ENCODE data around the gene ATP2C1. TPM values are rescaled to one million over a fixed set of nuclear protein-coding genes. Genes with fewer than 3 reads are reported as not detected.

Gene ATP2C1
- total RNA-seq, 4 donors from 2014 or later = 20.9 to 60.8 (median 44.6) TPM

- no peak overlapping the region for H3K4me3 ChIP-seq
- H3K9me3 ChIP-seq = no peaks in the 10 kb centered on the region
- H3K4me1 ChIP-seq = no peaks in the 10 kb centered on the region
- intact Hi-C loops (cut with DNase I; ENCODE audit: low total_unique reads) = no loop called here
- TF ChIP-seq POLR2A (IDR thresholded peaks at IDR 0.05) (no peak), EP300 (IDR thresholded peaks at IDR 0.05; ENCODE audit: low read depth) (no peak), POLR2AphosphoS5 (IDR thresholded peaks at IDR 0.05) (no peak), CTCF (IDR thresholded peaks at IDR 0.05) (no peak)
- no peak for DNase-seq
- H3K36me3 ChIP-seq = peaks cover 0 to 29% (median 12%) of the 10 kb centered on the region in 4 donors
- 82 to 94% methylated on average over 1 of the region's 1 CpG for WGBS, 2 donors (ENCODE audit: low coverage in 1 of 2)
- in situ Hi-C loops (cut with MboI; ENCODE audit: low pct_ligation_motif_present in 1 of 4, low pct_unique_long_range_greater_than_20kb in 1 of 4, low sequenced_read_pairs in 3 of 4) = loop anchor here in 2 of 4 donors (25.0 kb wide), 1 partner anchor 239 kb away; no protein-coding TSS in a partner anchor
- H3K27ac ChIP-seq = no peak overlapping the region
- no peaks in the 10 kb centered on the region for H3K27me3 ChIP-seq
Measured at GRCh38 chr3:131001071-131001470, 107.2 kb downstream of the ATP2C1 start.

- TF ChIP-seq EP300 (IDR thresholded peaks at IDR 0.05; ENCODE audit: low read depth) (no peak), POLR2A (IDR thresholded peaks at IDR 0.05) (no peak), CTCF (IDR thresholded peaks at IDR 0.05) (no peak), POLR2AphosphoS5 (IDR thresholded peaks at IDR 0.05) (no peak)
Measured at GRCh38 chr3:131004603-131005002, 110.7 kb downstream of the ATP2C1 start.

GRCh38 chr3:131007256-131007655, 113.4 kb downstream of the ATP2C1 start:
- H3K9me3 ChIP-seq = no peaks in the 10 kb centered on the region
- intact Hi-C loops (cut with DNase I; ENCODE audit: low total_unique reads) (no loop called here), in situ Hi-C loops (cut with MboI; ENCODE audit: low pct_ligation_motif_present in 1 of 4, low pct_unique_long_range_greater_than_20kb in 1 of 4, low sequenced_read_pairs in 3 of 4) (loop anchor here in 2 of 4 donors (25.0 kb wide), 1 partner anchor 245 kb away; no protein-coding TSS in a partner anchor)
- 100% methylated on average over 2 of the region's 2 CpGs; no CpG with 5 or more reads in 1 of the 2 donors for WGBS, 2 donors (ENCODE audit: low coverage in 1 of 2)
- no peak overlapping the region for H3K4me3 ChIP-seq
- TF ChIP-seq EP300 (IDR thresholded peaks at IDR 0.05; ENCODE audit: low read depth) = no peak
- no peak for TF ChIP-seq POLR2AphosphoS5 (IDR thresholded peaks at IDR 0.05)
- no peak for TF ChIP-seq CTCF (IDR thresholded peaks at IDR 0.05)
- TF ChIP-seq POLR2A (IDR thresholded peaks at IDR 0.05) = no peak
- peaks cover 0 to 14% (median 1%) of the 10 kb centered on the region in 4 donors for H3K36me3 ChIP-seq
- H3K27me3 ChIP-seq = no peaks in the 10 kb centered on the region
- H3K27ac ChIP-seq = no peak overlapping the region
- DNase-seq = no peak
- H3K4me1 ChIP-seq = no peaks in the 10 kb centered on the region

More at GRCh38 chr3:131004603-131005002, 110.7 kb downstream of the ATP2C1 start:
- WGBS, 2 donors (ENCODE audit: low coverage in 1 of 2) = 98 to 100% methylated on average over 1 of the region's 1 CpG
- H3K36me3 ChIP-seq = peaks cover 0 to 17% (median 8%) of the 10 kb centered on the region in 4 donors
- H3K4me3 ChIP-seq = no peak overlapping the region
- intact Hi-C loops (cut with DNase I; ENCODE audit: low total_unique reads) = no loop called here
- no peak overlapping the region for H3K27ac ChIP-seq
- no peaks in the 10 kb centered on the region for H3K27me3 ChIP-seq
- in situ Hi-C loops (cut with MboI; ENCODE audit: low pct_ligation_motif_present in 1 of 4, low pct_unique_long_range_greater_than_20kb in 1 of 4, low sequenced_read_pairs in 3 of 4) = loop anchor here in 2 of 4 donors (25.0 kb wide), 1 partner anchor 242 kb away; no protein-coding TSS in a partner anchor
- H3K4me1 ChIP-seq = no peaks in the 10 kb centered on the region
- H3K9me3 ChIP-seq = no peaks in the 10 kb centered on the region
- DNase-seq = no peak

GRCh38 chr3:131007782-131008181, 113.9 kb downstream of the ATP2C1 start:
- H3K4me3 ChIP-seq = no peak overlapping the region
- DNase-seq = no peak
- no peaks in the 10 kb centered on the region for H3K4me1 ChIP-seq
- H3K27me3 ChIP-seq = no peaks in the 10 kb centered on the region
- intact Hi-C loops (cut with DNase I; ENCODE audit: low total_unique reads) (no loop called here), in situ Hi-C loops (cut with MboI; ENCODE audit: low pct_ligation_motif_present in 1 of 4, low pct_unique_long_range_greater_than_20kb in 1 of 4, low sequenced_read_pairs in 3 of 4) (loop anchor here in 2 of 4 donors (25.0 kb wide), 1 partner anchor 245 kb away; no protein-coding TSS in a partner anchor)
- 98 to 100% methylated on average over 2 of the region's 2 CpGs for WGBS, 2 donors (ENCODE audit: low coverage in 1 of 2)
- TF ChIP-seq CTCF (IDR thresholded peaks at IDR 0.05) (no peak), POLR2A (IDR thresholded peaks at IDR 0.05) (no peak), EP300 (IDR thresholded peaks at IDR 0.05; ENCODE audit: low read depth) (no peak), POLR2AphosphoS5 (IDR thresholded peaks at IDR 0.05) (no peak)
- no peaks in the 10 kb centered on the region for H3K9me3 ChIP-seq
- H3K36me3 ChIP-seq = peaks cover 0 to 19% (median 1%) of the 10 kb centered on the region in 4 donors
- no peak overlapping the region for H3K27ac ChIP-seq
